Suprapubic skin (tissue), 4 donors: ENCODE results near the gene PPP1R26. TPM values are rescaled to one million over a fixed set of nuclear protein-coding genes. Genes with fewer than 3 reads are reported as not detected.
"Not testable (repeated sequence)": the region's sequence is repeated elsewhere in the genome, so short reads cannot be mapped to it uniquely, and the experiment has no call there.

ENCODE experiments used
- DNase-seq, 2 donors: peaks; one replicate each; pipeline ENCODE4 v3.0.0-alpha.2; 2019; ENCODE audit warnings: low spot score in 2 of 2
- H3K27ac ChIP-seq: fragments of 200-600 bp; sonication (generic); one replicate; pipeline ENCODE4 v1.5.1; 2019
- H3K27me3 ChIP-seq: fragments of 200-600 bp; sonication (generic); one replicate; pipeline ENCODE4 v1.5.1; 2019
- H3K36me3 ChIP-seq: fragments of 200-600 bp; sonication (generic); one replicate; pipeline ENCODE4 v1.5.1; 2019
- H3K4me1 ChIP-seq: fragments of 200-600 bp; sonication (generic); one replicate; pipeline ENCODE4 v1.5.1; 2019
- H3K4me3 ChIP-seq: fragments of 200-600 bp; sonication (generic); one replicate; pipeline ENCODE4 v1.5.1; 2019; ENCODE audit warnings: mild to moderate bottlenecking
- H3K9me3 ChIP-seq: fragments of 200-600 bp; sonication (generic); one replicate; pipeline ENCODE4 v1.5.1; 2019
- CTCF ChIP-seq, 2 donors: fragments of 200-600 bp in 1 of 2; fragments of 450-650 bp in 1 of 2; sonication (generic) in 1 of 2; IDR thresholded peaks; one replicate each; pipeline ENCODE4 v1.5.1; 2016 to 2019; ENCODE audit warnings: antibody characterized with exemption in 2 of 2, mild to moderate bottlenecking in 1 of 2, moderate library complexity in 1 of 2
- EP300 ChIP-seq: sonication (generic); formaldehyde crosslinking; IDR thresholded peaks from one replicate; pipeline ENCODE4 v1.6.1; 2017; ENCODE audit warnings: antibody characterized with exemption
- POLR2A ChIP-seq, 2 donors: fragments of 450-650 bp; IDR thresholded peaks; one replicate each; pipeline ENCODE4 v1.6.1; 2017; ENCODE audit warnings: antibody characterized with exemption in 2 of 2, mild to moderate bottlenecking in 2 of 2, moderate library complexity in 2 of 2
- POLR2AphosphoS5 ChIP-seq, 3 donors: sonication (generic); formaldehyde crosslinking; IDR thresholded peaks; one replicate each; pipeline ENCODE4 v1.6.1; 2017; ENCODE audit warnings: antibody characterized with exemption in 3 of 3
- WGBS: methylation state at CpG from one replicate; pipeline ENCODE4 v1.1.5; 2018; 5-methylcytosine and 5-hydroxymethylcytosine counted together
- total RNA-seq, 4 donors: library from RNA; depleted of rRNA; stranded (reverse); fragments of >200 nt; gene quantifications; one replicate each; pipeline ENCODE4 v1.1.0, GENCODE V29; 2016

Gene PPP1R26
- total RNA-seq, 4 donors from 2014 or later: 6.2 to 11.0 (median 9.0) TPM

- peak in 1 of 2 donors; percentile 72 for DNase-seq
Observed at GRCh38 chr9:135524130-135524861, 44.7 kb downstream of the PPP1R26 start.

GRCh38 chr9:135525241-135526088 lies 45.9 kb downstream of the PPP1R26 start:
- TF ChIP-seq EP300: no peak
- TF ChIP-seq POLR2AphosphoS5 (IDR thresholded peaks at IDR 0.05): no peak
- no peak for TF ChIP-seq CTCF (IDR thresholded peaks at IDR 0.05)
- TF ChIP-seq POLR2A (IDR thresholded peaks at IDR 0.05): no peak
- H3K36me3 ChIP-seq: no peaks in the 10 kb centered on the region
- no peaks in the 10 kb centered on the region for H3K4me1 ChIP-seq
- H3K9me3 ChIP-seq: no peaks in the 10 kb centered on the region
- no peak overlapping the region for H3K27ac ChIP-seq
- H3K4me3 ChIP-seq: no peak overlapping the region
- WGBS: no CpG with 5 or more reads among the region's 31 CpGs
- H3K27me3 ChIP-seq: peaks cover 49% of the 10 kb centered on the region
- DNase-seq: peak in 1 of 2 donors; percentile 63

More at GRCh38 chr9:135524130-135524861, 44.7 kb downstream of the PPP1R26 start:
- Histone ChIP-seq H3K4me3 (no peak overlapping the region), H3K9me3 (no peaks in the 10 kb centered on the region), H3K36me3 (no peaks in the 10 kb centered on the region), H3K27me3 (peaks cover 49% of the 10 kb centered on the region), H3K4me1 (no peaks in the 10 kb centered on the region), H3K27ac (no peak overlapping the region)
- TF ChIP-seq POLR2AphosphoS5 (IDR thresholded peaks at IDR 0.05) (no peak), EP300 (no peak), POLR2A (IDR thresholded peaks at IDR 0.05) (no peak), CTCF (IDR thresholded peaks at IDR 0.05) (no peak)
- 49% methylated on average over 6 of the region's 27 CpGs for WGBS

GRCh38 chr9:135526089-135526729 lies 46.6 kb downstream of the PPP1R26 start:
- DNase-seq: peak in 1 of 2 donors; percentile 69
- Histone ChIP-seq H3K4me1 (no peaks in the 10 kb centered on the region), H3K27ac (no peak overlapping the region), H3K36me3 (no peaks in the 10 kb centered on the region), H3K9me3 (no peaks in the 10 kb centered on the region), H3K4me3 (no peak overlapping the region), H3K27me3 (peaks cover 55% of the 10 kb centered on the region)
- WGBS: 72% methylated on average over 6 of the region's 11 CpGs
- no peak for TF ChIP-seq EP300
- TF ChIP-seq CTCF (IDR thresholded peaks at IDR 0.05): no peak
- TF ChIP-seq POLR2AphosphoS5 (IDR thresholded peaks at IDR 0.05): no peak
- TF ChIP-seq POLR2A (IDR thresholded peaks at IDR 0.05): no peak

- Histone ChIP-seq H3K4me3 (no peak overlapping the region), H3K4me1 (no peaks in the 10 kb centered on the region), H3K36me3 (no peaks in the 10 kb centered on the region), H3K9me3 (no peaks in the 10 kb centered on the region), H3K27ac (no peak overlapping the region), H3K27me3 (peaks cover 56% of the 10 kb centered on the region)
- peak in 1 of 2 donors; percentile 62 for DNase-seq
- WGBS: 80% methylated on average over 10 of the region's 30 CpGs
- TF ChIP-seq POLR2A (IDR thresholded peaks at IDR 0.05) (no peak), CTCF (IDR thresholded peaks at IDR 0.05) (no peak), EP300 (no peak), POLR2AphosphoS5 (IDR thresholded peaks at IDR 0.05) (no peak)
Observed at GRCh38 chr9:135526730-135527571, 47.4 kb downstream of the PPP1R26 start.

GRCh38 chr9:135528842-135529435 lies 49.4 kb downstream of the PPP1R26 start:
- peaks cover 48% of the 10 kb centered on the region for H3K27me3 ChIP-seq
- not testable (repeated sequence) for H3K9me3 ChIP-seq, H3K36me3 ChIP-seq, H3K27ac ChIP-seq, H3K4me1 ChIP-seq, H3K4me3 ChIP-seq
- WGBS: 92% methylated on average over 10 of the region's 10 CpGs
- peak in 1 of 2 donors; percentile 6 for DNase-seq
